Measurements from ENCODE around the gene TAS2R4. TPM values are rescaled to one million over a fixed set of nuclear protein-coding genes. Genes with fewer than 3 reads are reported as not detected.
"Not testable (repeated sequence)": the region's sequence is repeated elsewhere in the genome, so short reads cannot be mapped to it uniquely, and the experiment has no call there.

TAS2R4 gene
- total and polyA plus RNA-seq, 2 of the 8 experiments (the other 6 are each of a cell fraction or from before 2014, with no cell fraction given), result 0.88 to 1.3 TPM

- H3K4ac ChIP-seq (replicated peaks; ENCODE audit: insufficient read length, low read depth, low read length); H3K56ac ChIP-seq (replicated peaks; ENCODE audit: insufficient read length, low read depth, low read length); H3K4me2 ChIP-seq (ENCODE audit: insufficient read depth in 1 of 2, low read depth in 2 of 2, low read length in 2 of 2); POLR2A ChIA-PET (ENCODE audit: partially characterized antibody); H3K4me3 ChIP-seq (ENCODE audit: extremely low read depth in 1 of 4, insufficient read depth in 2 of 4, low read depth in 3 of 4, low read length in 4 of 4); H4K5ac ChIP-seq (ENCODE audit: insufficient read length, low read depth, low read length); H4K91ac ChIP-seq (replicated peaks; ENCODE audit: insufficient read length, low read length); H3K18ac ChIP-seq (ENCODE audit: extremely low read depth, low read length); H3K36me3 ChIP-seq (ENCODE audit: control insufficient read depth in 2 of 4, insufficient read depth in 4 of 4, low read length in 3 of 4); H3K4me1 ChIP-seq (replicated peaks in 1 of 4; ENCODE audit: control insufficient read depth in 3 of 4, insufficient read depth in 4 of 4, low read length in 3 of 4); H3K9ac ChIP-seq (replicated peaks in 1 of 4; ENCODE audit: extremely low read depth in 1 of 4, low read depth in 3 of 4, low read length in 3 of 4); H2BK12ac ChIP-seq (ENCODE audit: low read depth, low read length); H3K23ac ChIP-seq (ENCODE audit: insufficient read length); H2BK20ac ChIP-seq (ENCODE audit: low read length); H2BK5ac ChIP-seq (ENCODE audit: low read depth, low read length); CTCF ChIA-PET (ENCODE audit: partially characterized antibody); H2BK120ac ChIP-seq (replicated peaks; ENCODE audit: low read depth, low read length); H3K23me2 ChIP-seq (ENCODE audit: low read depth, low read length); H4K20me1 ChIP-seq (replicated peaks in 1 of 2; ENCODE audit: control insufficient read depth in 1 of 2, insufficient read depth in 2 of 2, low read length in 2 of 2); H3K27me3 ChIP-seq (replicated peaks in 1 of 4; ENCODE audit: control insufficient read depth in 3 of 4, extremely low read depth in 1 of 4, insufficient read depth in 3 of 4, low read length in 3 of 4); H3K27ac ChIP-seq (ENCODE audit: low read depth, low read length); H3K79me1 ChIP-seq (ENCODE audit: low read depth, low read length); H4K8ac ChIP-seq (ENCODE audit: extremely low read depth, insufficient read depth, low read length); H3K9me3 ChIP-seq (ENCODE audit: insufficient read depth in 2 of 2, low read depth in 1 of 2, low read length in 1 of 2); H2AK5ac ChIP-seq (ENCODE audit: low read depth, low read length); DNase-seq (ENCODE audit: low read depth in 1 of 2, low spot score in 2 of 2); H3K14ac ChIP-seq (ENCODE audit: insufficient read length); H2BK15ac ChIP-seq (ENCODE audit: low read length); FAIRE-seq; H3K79me2 ChIP-seq (ENCODE audit: control insufficient read depth in 1 of 2, insufficient read depth in 2 of 2, low read length in 2 of 2); H2AFZ ChIP-seq (ENCODE audit: low read length): not testable (repeated sequence)
These were observed 46.0 kb downstream of the TAS2R4 start for GRCh38 chr7:141822432-141822831.

Small RNA genes within 50 kb of the gene (small RNA-seq; reads per million reads assigned to genes)
- gene RNU1-82P (ENCODE audit: insufficient read depth), result not detected

Other genes starting within 250 kb of the TAS2R4 start
- 30.0 and 34.0 TPM in 2 replicates for gene AGK, start 225.3 kb upstream of the TAS2R4 start, total RNA-seq (2021; fragmentation: NEBNext Ultra II Directional; extraction: Animal tissue kit (Norgen Biotek cat#: 25700))
- gene AGK, start 225.3 kb upstream of the TAS2R4 start, polyA plus RNA-seq (2011; rRNA removed), result 19.9 and 25.8 TPM in 2 replicates
- gene DENND11, start 74.5 kb upstream of the TAS2R4 start, total RNA-seq (2021; fragmentation: NEBNext Ultra II Directional; extraction: Animal tissue kit (Norgen Biotek cat#: 25700)), result 26.8 and 27.1 TPM in 2 replicates
- 8.0 and 9.3 TPM in 2 replicates for gene DENND11, start 74.5 kb upstream of the TAS2R4 start, polyA plus RNA-seq (2011; rRNA removed)
- gene WEE2, start 68.3 kb upstream of the TAS2R4 start, total RNA-seq (2021; fragmentation: NEBNext Ultra II Directional; extraction: Animal tissue kit (Norgen Biotek cat#: 25700)), result not detected in 2 replicates
- gene WEE2, start 68.3 kb upstream of the TAS2R4 start, polyA plus RNA-seq (2011; rRNA removed), result 0.02 TPM in 1 of 2 replicates, not detected in the other
- 254 and 259 TPM in 2 replicates for gene SSBP1, start 38.3 kb upstream of the TAS2R4 start, total RNA-seq (2021; fragmentation: NEBNext Ultra II Directional; extraction: Animal tissue kit (Norgen Biotek cat#: 25700))
- gene SSBP1, start 38.3 kb upstream of the TAS2R4 start, polyA plus RNA-seq (2011; rRNA removed), result 65.7 and 136 TPM in 2 replicates
- 0.59 and 0.99 TPM in 2 replicates for gene TAS2R3, start 12.6 kb upstream of the TAS2R4 start, total RNA-seq (2021; fragmentation: NEBNext Ultra II Directional; extraction: Animal tissue kit (Norgen Biotek cat#: 25700))
- 0.48 and 0.49 TPM in 2 replicates for gene TAS2R3, start 12.6 kb upstream of the TAS2R4 start, polyA plus RNA-seq (2011; rRNA removed)
- gene TAS2R5, start 13.5 kb downstream of the TAS2R4 start, total RNA-seq (2021; fragmentation: NEBNext Ultra II Directional; extraction: Animal tissue kit (Norgen Biotek cat#: 25700)), result 0.84 and 1.5 TPM in 2 replicates
- gene TAS2R5, start 13.5 kb downstream of the TAS2R4 start, polyA plus RNA-seq (2011; rRNA removed), result 3.9 and 6.2 TPM in 2 replicates
- gene PRSS37, start 64.8 kb downstream of the TAS2R4 start, total RNA-seq (2021; fragmentation: NEBNext Ultra II Directional; extraction: Animal tissue kit (Norgen Biotek cat#: 25700)), result not detected in 2 replicates
- not detected in 2 replicates for gene PRSS37, start 64.8 kb downstream of the TAS2R4 start, polyA plus RNA-seq (2011; rRNA removed)
- gene OR9A4, start 139.7 kb downstream of the TAS2R4 start, total RNA-seq (2021; fragmentation: NEBNext Ultra II Directional; extraction: Animal tissue kit (Norgen Biotek cat#: 25700)), result not detected in 2 replicates
- gene OR9A4, start 139.7 kb downstream of the TAS2R4 start, polyA plus RNA-seq (2011; rRNA removed), result not detected in 2 replicates
- not detected in 2 replicates for gene CLEC5A, start 170.3 kb downstream of the TAS2R4 start, total RNA-seq (2021; fragmentation: NEBNext Ultra II Directional; extraction: Animal tissue kit (Norgen Biotek cat#: 25700))
- not detected in 2 replicates for gene CLEC5A, start 170.3 kb downstream of the TAS2R4 start, polyA plus RNA-seq (2011; rRNA removed)
- not detected in 2 replicates for gene TAS2R38, start 197.1 kb downstream of the TAS2R4 start, total RNA-seq (2021; fragmentation: NEBNext Ultra II Directional; extraction: Animal tissue kit (Norgen Biotek cat#: 25700))
- gene TAS2R38, start 197.1 kb downstream of the TAS2R4 start, polyA plus RNA-seq (2011; rRNA removed), result 0.08 and 0.11 TPM in 2 replicates
- 0.06 TPM in 2 replicates for gene MGAM, start 219.2 kb downstream of the TAS2R4 start, total RNA-seq (2021; fragmentation: NEBNext Ultra II Directional; extraction: Animal tissue kit (Norgen Biotek cat#: 25700))
- gene MGAM, start 219.2 kb downstream of the TAS2R4 start, polyA plus RNA-seq (2011; rRNA removed), result 0.03 and 0.05 TPM in 2 replicates